HEK293T (cell line): ENCODE measurements around the gene IFNAR1.

ENCODE experiments used
- ARNT ChIP-seq: fragments of 450-650 bp; IDR thresholded peaks from 2 replicates; pipeline ENCODE4 v1.6.1; 2017; ENCODE audit warnings: mild to moderate bottlenecking
- BHLHE40 ChIP-seq: fragments of 450-650 bp; IDR thresholded peaks from 2 replicates; pipeline ENCODE4 v1.6.1; 2016; ENCODE audit warnings: mild to moderate bottlenecking, moderate library complexity, borderline replicate concordance
- ELF4 ChIP-seq: fragments of 450-650 bp; IDR thresholded peaks from 2 replicates; pipeline ENCODE4 v1.6.1; 2017; ENCODE audit warnings: antibody characterized with exemption
- FOXA1 ChIP-seq: fragments of 450-650 bp; IDR thresholded peaks from 2 replicates; pipeline ENCODE4 v1.6.1; 2016; ENCODE audit warnings: mild to moderate bottlenecking
- FOXM1 ChIP-seq: fragments of 450-650 bp; IDR thresholded peaks from 2 replicates; pipeline ENCODE4 v1.6.1; 2017; ENCODE audit warnings: mild to moderate bottlenecking, borderline replicate concordance
- HDGF ChIP-seq: fragments of 450-650 bp; IDR thresholded peaks from 2 replicates; pipeline ENCODE4 v1.6.1; 2017; ENCODE audit warnings: antibody characterized with exemption, borderline replicate concordance
- L3MBTL2 ChIP-seq: fragments of 450-650 bp; conservative IDR thresholded peaks from 2 replicates; pipeline ENCODE4 v1.6.1; 2016; ENCODE audit warnings: mild to moderate bottlenecking
- LEF1 ChIP-seq: fragments of 450-650 bp; IDR thresholded peaks from 2 replicates; pipeline ENCODE4 v1.6.1; 2017; ENCODE audit warnings: mild to moderate bottlenecking, borderline replicate concordance
- NFRKB ChIP-seq: fragments of 450-650 bp; IDR thresholded peaks from 2 replicates; pipeline ENCODE4 v1.6.1; 2016; ENCODE audit warnings: mild to moderate bottlenecking, moderate library complexity
- SP1 ChIP-seq: fragments of 450-650 bp; IDR thresholded peaks from 2 replicates; pipeline ENCODE4 v1.6.1; 2017
- SUZ12 ChIP-seq: fragments of 450-650 bp; IDR thresholded peaks from 2 replicates; pipeline ENCODE4 v1.6.1; 2016; ENCODE audit warnings: mild to moderate bottlenecking
- TARDBP ChIP-seq: fragments of 450-650 bp; IDR thresholded peaks from 2 replicates; pipeline ENCODE4 v1.6.1; 2016
- ZNF384 ChIP-seq: fragments of 450-650 bp; IDR thresholded peaks from 2 replicates; pipeline ENCODE4 v1.6.1; 2016
- TF ChIP-seq, protein P1 (sequence below): fragments of 450-650 bp; IDR thresholded peaks from 2 replicates; pipeline ENCODE4 v1.6.1; 2016

DNA sequence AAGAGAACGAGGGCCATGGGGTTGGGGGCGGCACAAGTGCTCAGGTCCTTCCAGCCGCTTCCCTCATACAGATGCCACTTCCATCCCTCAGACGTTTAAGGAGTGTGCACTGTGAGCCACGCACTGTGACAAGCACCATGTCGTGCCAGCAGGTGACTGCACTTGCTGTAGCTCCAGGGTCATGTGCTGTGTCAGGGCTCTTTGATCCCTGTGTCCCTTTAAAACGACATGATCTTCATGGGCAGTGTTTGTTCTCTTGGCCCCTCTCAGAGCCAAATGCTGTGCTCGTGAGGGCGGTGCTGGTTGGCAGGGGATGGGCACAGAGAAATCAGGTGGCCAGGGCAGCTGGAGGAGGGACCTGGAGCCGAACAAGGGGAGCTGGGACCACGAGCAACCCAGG, 38.7 kb upstream of the IFNAR1 start:
- TF ChIP-seq FOXM1 (no peak), LEF1 (no peak), ELF4 (no peak), BHLHE40 (no peak), TARDBP (no peak), ARNT (no peak), NFRKB (no peak), SP1 (no peak), HDGF (no peak), ZNF384 (no peak), L3MBTL2 (no peak), FOXA1 (no peak), SUZ12 (no peak)
- TF ChIP-seq, protein P1, sequence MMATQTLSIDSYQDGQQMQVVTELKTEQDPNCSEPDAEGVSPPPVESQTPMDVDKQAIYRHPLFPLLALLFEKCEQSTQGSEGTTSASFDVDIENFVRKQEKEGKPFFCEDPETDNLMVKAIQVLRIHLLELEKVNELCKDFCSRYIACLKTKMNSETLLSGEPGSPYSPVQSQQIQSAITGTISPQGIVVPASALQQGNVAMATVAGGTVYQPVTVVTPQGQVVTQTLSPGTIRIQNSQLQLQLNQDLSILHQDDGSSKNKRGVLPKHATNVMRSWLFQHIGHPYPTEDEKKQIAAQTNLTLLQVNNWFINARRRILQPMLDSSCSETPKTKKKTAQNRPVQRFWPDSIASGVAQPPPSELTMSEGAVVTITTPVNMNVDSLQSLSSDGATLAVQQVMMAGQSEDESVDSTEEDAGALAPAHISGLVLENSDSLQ, result no peak
